ENCODE results near the gene RTRAF.

GRCh38 chr14:51959928-51960327 lies 29.4 kb upstream of the RTRAF start:
- TF ChIP-seq POLR2AphosphoS5 (IDR thresholded peaks at IDR 0.05) (no peak), CTCF (IDR thresholded peaks at IDR 0.05) (no peak), EP300 (IDR thresholded peaks at IDR 0.05) (no peak), POLR2A (IDR thresholded peaks at IDR 0.05) (no peak)

All from stomach (tissue), 4 donors.